ENCODE measurements around the gene S100A4.
"Not testable (repeated sequence)": the region's sequence is repeated elsewhere in the genome, so short reads cannot be mapped to it uniquely, and the experiment has no call there.

S100A4 gene

DNA sequence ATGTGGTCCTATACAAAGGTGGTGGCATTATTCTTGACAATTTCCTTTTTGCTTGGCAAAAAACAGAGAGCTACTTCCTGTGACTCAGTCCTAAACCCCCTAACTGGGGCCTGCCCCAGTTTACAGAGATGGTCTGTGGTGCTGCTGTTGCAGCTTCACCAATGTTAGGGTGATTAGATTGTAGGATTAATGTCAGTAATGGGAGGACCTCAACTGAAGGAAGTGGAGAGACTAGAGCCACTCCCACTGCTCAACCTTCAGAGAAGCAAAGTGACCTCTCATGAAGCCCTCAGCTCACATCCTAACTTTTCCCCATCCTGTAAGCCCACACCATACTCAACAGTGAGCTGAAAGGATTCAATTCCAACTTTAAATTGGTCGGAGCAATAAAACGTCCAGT is 13.4 kb downstream of the S100A4 start:
- DNase-seq, result peak; percentile 15

DNA sequence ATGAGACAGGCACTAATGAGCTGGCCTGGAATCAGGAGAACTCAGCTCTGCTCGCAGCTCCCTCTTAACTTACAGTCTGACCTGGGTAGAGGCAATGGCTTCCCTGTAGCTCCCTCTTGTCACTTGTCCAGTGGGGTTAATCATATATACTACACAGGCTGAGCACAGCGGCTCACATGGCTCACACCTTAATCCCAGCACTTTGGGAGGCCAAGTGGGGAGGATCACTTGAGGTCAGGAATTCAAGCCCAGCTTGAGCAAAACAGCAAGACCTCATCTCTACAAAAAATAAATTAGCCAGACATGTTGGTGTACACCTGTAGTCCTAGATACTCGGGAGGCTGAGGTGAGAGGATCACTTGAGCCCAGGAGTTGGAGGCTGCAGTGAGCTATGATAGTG is 14.0 kb downstream of the S100A4 start:
- DNase-seq, result no peak

DNA sequence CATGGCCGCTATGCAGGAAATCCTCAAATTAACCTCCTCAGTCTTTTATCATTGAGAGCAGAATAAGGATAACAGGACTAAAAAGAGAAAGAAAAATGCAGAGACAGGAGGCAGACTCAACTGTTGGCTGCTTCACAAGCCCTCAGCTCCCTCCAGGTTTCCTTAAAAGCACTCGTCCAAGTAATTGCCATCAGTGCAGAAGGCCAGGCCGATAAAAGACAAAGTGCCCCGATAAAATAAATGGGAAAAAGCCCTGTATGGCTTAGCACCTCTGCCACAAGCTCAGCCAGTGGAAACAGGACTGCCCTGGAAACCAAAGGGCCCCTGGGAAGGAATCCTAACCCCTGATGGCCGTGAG is 17.9 kb downstream of the S100A4 start:
- DNase-seq, result no peak

DNA sequence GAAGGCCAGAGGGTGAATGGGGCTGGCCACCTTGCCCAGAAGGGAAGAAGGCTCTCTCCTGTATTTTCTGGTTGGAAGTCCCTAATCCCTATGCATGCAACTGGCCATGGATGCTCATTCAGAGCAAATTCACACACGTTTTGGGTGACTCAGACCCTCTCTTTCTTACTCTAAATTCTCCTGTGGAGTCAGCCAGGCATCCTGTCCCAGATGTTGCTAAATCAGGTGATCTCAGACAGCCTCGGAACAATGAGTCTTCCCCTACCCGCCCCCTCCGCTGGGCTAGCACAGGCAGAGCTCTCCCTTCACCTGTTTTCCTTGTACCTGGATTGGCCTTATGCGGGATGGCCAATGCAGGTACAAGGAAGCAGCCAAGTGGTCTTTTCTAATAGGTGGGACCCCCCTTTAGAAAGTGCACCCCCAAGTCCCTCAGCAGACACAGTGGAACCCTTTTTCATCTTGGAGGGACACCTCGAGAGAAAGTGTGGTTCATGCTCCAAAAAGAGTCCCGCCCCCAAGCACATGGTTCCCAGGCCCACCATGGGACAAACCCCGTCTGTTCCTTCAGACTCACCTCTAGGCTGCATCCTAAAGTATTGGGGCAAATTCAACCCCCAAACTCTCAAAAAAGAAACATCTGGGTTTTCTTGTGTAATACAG is 18.5 kb downstream of the S100A4 start:
- DNase-seq, result no peak

DNA sequence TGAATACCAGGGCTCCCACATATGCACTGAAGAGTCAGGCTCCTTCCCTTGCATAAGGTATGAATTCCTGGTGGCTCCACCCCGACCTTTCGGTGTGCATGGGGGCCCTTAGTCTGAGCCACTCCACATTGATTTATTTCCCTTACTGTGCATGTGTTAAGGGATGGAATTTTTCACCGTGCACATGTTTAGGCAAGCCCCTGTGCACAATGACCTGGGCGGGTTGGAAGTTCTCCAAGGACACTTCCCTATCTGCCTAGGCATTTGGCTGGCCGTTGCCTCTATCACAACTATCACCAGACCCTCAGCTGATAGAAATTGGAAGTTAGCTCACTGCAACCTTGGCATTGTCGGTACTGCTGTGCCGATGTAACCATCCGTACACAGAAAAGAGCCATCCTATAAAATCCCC is 19.5 kb downstream of the S100A4 start:
- DNase-seq, result no peak

DNA sequence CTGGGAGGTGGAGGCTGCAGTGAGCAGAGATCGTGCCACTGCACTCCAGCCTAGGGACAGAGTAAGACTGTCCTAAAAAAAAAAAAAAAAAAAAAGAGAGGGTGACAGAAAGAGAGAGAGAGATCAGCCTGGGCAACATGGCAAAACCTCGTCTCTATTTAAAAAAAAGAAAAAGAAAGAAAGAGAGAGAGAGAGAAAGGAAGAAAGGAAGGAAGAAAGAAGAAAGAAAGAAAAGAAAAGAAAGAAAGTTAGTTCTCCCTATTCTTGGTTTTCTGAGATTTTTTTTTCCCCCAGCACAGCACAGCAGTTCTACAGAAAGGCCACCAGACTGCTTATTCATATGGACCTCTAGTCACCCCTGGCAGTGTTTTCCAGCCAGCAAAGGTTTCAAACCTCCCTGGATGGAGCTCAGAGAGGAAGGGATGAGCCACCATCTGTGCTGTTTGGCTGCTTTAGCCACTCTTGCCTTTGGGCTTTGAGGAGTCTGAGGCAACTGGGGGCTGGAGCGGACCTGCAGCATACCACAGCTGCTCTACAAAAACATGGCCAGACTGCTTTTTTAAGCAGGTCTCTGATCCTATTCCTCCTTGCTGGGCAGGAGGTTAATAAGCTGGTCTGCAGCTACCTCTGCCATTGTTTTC is 20.4 kb downstream of the S100A4 start:
- no peak for DNase-seq

DNA sequence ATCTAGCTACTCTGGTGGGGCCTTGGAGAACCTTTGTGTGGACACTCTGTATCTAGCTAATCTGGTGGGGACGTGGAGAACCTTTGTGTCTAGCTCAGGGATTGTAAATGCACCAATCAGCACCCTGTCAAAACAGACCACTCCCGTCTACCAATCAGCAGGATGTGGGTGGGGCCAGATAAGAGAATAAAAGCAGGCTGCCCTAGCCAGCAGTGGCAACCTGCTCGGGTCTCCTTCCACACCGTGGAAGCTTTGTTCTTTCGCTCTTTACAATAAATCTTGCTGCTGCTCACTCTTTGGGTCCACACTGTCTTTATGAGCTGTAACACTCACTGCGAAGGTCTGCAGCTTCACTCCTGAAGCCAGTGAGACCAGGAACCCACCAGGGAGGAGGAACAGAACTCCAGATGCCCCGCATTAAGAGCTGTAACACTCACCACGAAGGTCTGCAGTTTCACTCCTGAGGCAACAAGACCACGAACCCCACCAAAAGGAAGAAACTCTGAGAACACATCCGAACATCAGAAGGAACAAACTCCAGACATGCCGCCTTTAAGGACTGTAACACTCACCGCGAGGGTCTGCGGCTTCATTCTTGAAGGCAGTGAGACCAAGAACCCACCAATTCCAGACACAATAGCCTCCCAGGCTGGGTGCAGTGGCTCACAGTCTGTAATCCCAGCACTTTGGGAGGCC is 23.1 kb downstream of the S100A4 start:
- DNase-seq, result not testable (repeated sequence)

DNA sequence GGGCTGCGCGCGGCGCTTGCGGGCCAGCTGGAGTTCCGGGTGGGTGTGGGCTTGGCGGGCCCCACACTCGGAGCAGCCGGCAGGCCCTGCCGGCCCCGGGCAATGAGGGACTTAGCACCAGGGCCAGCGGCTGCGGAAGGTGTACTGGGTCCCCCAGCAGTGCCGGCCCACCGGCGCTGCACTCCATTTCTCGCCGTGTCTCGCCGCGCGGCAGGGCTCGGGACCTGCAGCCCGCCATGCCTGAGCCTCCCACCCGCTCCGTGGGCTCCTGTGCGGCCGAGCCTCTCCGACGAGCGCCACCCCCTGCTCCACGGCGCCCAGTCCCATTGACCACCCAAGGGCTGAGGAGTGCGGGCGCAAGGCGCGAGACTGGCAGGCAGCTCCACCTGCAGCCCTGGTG is 23.8 kb downstream of the S100A4 start:
- not testable (repeated sequence) for DNase-seq

DNA sequence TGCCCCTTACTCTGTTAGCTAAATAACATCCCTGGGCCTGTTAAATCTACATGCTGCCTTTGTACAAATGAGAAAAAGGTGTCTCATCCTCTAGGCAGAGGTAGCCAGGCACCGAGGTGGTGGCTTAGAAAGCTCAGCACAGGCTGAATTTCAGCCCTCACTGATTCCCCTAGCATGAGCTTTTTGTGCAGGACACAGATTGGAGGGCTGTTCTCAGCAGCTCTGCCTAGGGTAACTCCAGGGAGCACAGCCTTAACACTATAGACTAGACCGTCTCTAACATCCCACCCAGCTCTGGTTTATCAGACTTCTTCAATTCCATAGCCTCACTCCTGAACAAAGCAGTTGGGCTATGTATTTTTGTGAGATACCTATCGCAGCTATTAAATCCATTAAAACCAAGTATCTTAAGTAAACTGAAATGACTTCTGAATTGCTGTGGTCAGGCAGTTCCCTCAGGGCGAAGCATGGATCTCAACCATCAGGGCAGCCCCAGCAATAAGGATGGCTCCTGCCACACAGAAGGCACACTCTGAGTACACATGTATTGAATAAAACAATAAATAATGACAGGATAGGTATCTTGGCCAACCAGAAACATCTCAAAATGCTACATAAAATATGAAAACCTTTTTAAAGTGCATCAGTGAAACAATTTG is 24.7 kb downstream of the S100A4 start:
- no peak for DNase-seq

DNA sequence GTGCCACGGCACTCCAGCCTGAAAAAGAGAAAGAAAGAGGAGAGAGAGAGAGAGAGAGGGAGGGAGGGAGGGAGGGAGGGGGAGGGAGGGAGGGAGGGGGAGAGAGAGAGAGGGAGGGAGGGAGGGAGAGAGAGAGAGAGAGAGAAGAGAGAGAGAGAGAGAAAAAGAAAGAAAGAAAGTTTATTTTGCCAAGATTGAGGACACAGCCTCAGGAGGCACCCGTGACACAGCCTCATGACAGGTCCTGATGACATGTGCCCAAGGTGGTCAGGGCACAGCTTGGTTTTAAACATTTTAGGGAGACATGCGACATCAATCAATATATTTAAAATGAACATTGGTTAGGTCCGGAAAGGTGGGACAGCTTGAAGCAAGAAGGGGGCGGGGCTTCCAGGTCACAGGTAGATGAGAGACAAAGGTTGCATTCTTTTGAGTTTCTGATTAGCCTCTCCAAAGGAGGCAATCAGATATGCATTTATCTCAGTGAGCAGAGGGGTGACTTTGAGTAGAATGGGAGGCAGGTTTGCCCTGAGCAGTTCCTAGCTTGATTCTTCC is 25.4 kb downstream of the S100A4 start:
- DNase-seq, result not testable (repeated sequence)

DNA sequence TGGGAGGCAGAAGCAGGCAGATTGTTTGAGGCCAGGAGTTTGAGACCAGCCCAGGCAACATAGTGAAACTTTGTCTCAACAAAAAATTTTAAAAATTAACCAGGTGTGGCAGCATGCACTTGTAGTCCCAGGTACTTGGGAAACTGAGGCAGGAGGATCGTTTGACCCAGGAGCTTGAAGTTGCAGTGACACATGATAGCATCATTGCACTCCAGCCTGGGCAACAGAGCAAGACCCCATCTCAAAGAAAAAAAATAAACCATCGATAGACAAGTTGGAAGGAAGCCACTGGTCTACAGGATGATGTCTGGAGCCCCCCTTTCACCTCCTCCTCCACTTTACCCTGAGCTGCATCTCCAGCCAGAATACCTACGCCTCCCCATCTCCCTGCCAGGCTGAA is 26.4 kb downstream of the S100A4 start:
- DNase-seq, result no peak

DNA sequence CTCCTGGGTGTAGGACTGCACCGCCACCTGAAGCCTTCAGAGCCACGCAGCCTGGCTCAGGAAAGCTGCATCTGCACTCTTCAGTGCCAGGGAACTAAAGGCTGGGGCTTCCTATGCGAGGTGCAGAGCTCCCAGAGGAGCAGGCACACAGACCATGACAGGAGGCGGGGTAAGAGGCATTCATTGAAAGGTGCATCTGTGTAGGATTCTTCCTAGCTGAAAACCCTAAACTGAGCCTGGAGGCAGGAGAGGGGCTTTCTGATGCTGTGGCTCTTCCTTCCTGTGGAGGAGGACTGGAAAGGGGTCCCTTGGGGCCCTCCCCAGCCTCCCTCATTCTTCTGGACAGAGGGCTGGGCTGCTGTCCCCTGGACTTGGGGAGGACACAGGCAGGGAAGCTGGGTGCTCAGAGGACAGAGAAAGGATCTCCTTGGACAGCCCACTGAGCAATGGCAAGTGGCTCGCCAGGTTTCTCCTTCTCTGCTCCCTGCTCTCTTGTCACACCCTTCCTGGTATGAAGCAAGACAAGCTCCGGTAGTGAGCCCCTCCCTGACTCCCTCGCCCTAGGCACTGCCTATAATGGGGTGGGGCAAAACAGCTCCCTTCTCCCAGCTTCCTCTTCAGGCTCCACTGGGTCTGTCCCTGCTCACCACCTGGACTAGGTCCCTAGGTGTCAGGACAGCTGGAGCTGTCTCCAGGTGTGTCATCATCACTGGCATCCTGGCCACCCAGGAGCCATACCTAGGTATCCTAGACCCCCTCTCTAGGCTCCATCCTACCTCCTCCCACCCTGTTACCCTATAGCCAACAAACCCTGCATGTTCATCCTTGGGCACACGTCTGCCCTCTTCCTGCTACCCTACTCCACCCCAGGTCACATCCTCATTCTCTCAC is 29.9 kb downstream of the S100A4 start:
- DNase-seq, result no peak

DNA sequence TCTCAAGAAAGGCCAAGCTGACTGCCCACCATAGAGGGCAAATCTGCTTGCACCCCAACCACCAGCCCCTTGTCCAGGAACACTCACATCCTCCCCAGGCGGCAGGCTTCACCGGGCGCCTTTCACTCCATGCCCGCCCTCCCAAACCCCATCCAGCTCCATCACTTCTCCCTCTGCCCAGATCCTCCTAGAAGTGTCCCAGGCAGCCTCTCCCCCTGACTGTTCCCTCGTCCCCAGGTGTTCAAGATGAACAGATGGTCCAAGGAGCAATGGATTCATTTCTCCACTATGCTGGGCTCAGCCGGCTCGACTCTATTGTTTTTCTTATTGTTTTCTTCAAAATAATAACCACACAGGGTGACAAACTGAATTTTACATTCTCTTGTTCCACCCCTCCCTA is 31.9 kb downstream of the S100A4 start:
- no peak for DNase-seq

DNA sequence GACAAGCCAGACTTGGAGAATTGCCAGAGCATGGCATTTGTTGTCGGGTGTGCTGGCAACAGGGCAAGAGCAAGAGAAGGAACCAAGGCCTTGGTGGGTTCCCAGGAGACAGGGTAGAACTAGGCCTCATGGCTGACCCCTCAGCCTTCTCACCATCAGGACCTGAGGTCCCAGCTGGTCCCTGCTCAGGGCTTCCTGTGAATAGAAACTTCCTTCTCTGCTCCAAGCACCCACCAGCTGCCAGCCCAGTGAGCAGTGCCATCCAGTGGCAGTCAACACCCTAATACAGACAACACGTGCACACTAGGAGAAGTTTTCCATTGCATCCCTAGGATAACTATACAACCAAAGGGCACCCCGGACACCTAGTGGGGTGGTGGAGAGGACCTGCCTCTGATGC is 32.6 kb downstream of the S100A4 start:
- no peak for DNase-seq

DNA sequence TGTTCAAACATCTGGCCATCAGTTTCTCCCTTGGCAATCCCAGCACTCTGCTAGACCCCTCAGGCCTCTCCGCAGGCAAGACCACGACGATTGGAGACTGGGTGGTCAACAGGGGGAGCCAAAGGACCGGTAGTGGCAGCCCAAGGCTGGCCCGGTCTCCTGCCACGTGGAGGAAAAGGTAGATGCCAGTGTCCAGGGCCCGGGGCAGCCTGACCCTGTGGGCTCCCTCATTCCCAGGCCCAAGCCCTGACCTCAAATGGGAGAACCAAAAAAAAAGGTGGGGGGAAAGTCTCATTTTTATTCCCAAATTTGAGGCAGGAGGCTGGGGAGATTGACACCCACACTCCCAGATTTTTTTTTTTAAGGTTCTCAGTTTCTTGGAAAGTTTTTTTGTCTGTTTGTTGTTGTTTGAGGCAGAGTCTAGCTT is 34.6 kb downstream of the S100A4 start:
- DNase-seq, result peak; percentile 65

DNA sequence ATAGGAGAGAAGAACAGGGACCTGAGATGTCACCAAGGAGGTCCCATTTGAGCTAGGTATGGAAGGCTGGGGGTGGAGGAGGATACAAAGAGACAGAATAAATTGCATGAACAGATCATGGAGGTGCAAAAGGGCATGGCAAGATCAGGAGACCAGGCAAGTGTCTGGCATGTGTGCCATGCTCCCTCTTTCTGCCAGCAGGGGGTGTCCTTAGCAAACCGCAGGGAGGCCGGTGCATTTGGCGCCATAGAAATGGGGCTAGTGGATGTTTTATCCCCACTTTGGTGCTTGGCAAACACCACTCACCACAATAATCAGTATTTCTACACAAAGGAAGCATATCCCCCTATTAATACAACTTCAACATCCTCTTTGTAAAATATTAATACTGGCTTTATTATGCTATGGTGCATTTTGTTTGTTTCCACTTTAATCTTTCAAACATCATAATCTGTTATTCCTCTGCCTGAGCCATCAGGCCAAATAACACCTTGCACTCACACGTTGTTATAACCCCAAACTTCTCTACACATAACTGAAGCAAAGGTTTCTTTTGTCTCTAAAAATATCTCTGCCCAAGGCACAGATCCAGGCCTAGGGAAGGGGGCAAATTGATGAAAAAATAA is 35.8 kb downstream of the S100A4 start:
- DNase-seq, result peak; percentile 43

DNA sequence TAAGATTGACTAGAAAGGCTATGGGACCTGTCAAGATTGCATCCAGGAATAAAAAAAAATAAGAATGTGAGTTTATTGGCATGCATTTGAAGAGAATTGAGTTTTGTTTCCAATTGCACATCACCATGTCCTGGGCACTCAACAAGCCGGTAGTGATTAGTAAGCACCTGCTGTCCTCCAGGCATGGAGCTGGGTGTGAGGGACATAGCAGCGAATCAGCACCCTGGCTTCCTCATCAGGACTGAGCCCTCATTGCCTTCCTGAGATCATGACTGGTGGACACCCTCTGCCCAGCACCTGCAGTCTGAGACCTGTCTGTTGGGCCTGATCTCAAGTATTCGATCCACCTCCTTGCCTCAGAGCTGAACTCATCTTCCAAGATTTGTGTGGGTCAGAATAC is 36.6 kb downstream of the S100A4 start:
- no peak for DNase-seq

DNA sequence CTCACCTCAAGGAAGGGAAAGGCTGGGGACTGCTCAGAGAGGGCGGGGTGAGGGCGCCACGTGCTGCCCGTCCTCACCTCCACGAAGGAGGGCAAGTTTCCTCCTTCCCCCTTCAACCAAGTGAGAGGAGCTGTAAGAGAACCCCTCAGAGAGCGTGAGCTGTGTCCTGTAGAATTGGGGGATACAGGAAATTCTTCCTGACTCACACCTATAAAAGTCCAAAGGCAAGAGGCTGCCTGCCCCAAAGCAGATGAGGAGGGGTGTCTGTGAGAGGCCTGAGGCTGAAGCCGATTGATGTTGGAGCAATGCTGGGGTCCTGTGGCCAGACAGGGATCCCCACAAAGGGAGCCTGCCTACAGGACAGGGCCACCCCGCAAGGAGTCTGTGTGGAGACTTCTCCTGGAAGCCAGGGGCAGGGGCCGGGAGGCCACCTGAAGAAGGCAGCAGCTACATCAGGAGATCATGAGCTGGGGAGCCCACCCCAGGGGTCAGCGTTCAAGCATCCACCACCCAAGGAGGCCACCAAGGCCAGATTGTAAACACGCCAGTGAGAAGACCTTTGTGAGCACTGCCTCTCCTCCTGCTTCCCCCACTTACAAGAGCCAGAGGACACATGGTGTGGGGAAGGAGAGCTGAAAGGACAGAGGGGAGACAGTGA is 37.6 kb downstream of the S100A4 start:
- no peak for DNase-seq

DNA sequence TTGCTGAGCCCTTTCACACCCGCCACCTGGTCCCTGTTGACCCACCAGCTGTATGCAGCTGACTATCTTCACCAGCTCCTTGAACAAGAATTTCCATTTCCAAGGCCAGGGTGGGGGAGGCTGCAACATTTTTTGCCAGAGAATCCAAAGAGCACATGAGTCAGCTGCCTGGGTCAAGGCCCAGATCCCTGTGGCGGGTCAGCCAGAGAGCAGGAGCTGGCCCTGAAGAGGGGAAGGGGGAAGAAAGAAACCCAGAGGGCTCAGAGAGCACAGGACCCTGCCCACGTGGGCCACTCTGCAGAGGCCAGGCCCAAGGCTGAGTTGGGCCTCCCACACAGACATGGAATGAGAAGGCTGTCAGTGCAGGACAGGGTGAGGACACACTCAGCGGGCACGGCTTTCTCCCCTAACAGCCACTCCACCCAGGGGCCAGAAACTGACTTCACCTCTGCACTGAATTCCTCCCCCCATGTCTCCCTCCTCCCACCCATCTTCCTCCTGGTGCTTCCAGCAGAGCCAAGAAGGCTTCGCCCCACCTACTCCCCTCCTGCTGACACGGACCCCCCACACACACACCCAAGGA is 38.7 kb downstream of the S100A4 start:
- no peak for DNase-seq

DNA sequence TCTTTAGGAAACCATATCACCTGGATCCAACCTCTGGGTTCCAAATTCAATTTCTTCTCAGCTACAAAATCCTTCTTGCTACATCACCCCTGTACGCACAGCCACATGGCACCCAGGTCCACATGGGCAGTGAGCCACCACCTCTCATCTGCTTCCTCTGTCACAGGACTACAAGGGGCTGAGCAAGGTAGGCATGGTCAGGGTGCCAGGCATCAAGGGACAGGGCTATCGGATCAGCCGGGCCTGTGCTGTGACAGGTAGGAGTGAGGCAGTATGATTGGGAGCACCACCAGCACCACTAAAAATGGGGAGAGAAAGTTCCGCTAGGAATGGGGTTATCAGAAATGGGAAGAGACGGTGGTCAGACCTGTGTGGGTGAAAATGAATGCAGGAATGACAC is 39.2 kb downstream of the S100A4 start:
- no peak for DNase-seq

DNA sequence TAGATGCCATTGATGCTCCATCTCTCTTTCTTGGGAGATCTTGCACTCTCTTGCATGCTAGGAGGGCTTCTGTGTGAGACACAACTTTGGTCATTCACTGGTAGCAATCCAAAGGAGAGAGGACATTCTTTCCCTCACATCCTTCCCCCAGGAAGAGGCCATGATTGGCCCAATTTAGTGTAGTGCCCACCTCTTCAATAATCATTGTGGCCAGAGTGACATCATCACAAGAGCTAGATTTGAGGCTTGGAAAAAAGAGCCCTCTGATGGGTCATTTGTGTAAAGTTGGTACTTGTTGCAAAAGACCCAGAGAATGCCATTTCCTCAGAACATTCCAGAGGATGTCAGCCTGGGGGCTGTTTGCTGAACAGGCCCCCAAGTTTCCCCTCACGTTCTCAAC is 40.0 kb downstream of the S100A4 start:
- no peak for DNase-seq

All from activated CD4-positive, alpha-beta T cell treated with anti-CD3 and anti-CD28 coated beads for 1 hour (primary cell).